ENCODE data around the gene OTOP3.

Gene OTOP3

GRCh38 chr17:74946641-74947040 is 10.9 kb downstream of the OTOP3 start:
- no peak overlapping the region for H3K4me3 ChIP-seq (ENCODE audit: low read length)
- no peak for DNase-seq (ENCODE audit: low read depth)
- no peak for TF ChIP-seq CTCF (conservative IDR thresholded peaks at IDR 0.05; ENCODE audit: low read length)

GRCh38 chr17:74947041-74947754 is 11.5 kb downstream of the OTOP3 start:
- no peak for TF ChIP-seq CTCF (conservative IDR thresholded peaks at IDR 0.05; ENCODE audit: low read length)
- no peak overlapping the region for H3K4me3 ChIP-seq (ENCODE audit: low read length)
- no peak for DNase-seq (ENCODE audit: low read depth)

- no peak overlapping the region for H3K4me3 ChIP-seq (ENCODE audit: low read length)
- DNase-seq (ENCODE audit: low read depth), result no peak
- no peak for TF ChIP-seq CTCF (conservative IDR thresholded peaks at IDR 0.05; ENCODE audit: low read length)
Measured at GRCh38 chr17:74949455-74950115, 13.9 kb downstream of the OTOP3 start.

GRCh38 chr17:74950207-74950606 is 14.5 kb downstream of the OTOP3 start:
- DNase-seq (ENCODE audit: low read depth), result no peak
- TF ChIP-seq CTCF (conservative IDR thresholded peaks at IDR 0.05; ENCODE audit: low read length), result no peak
- H3K4me3 ChIP-seq (ENCODE audit: low read length), result no peak overlapping the region

GRCh38 chr17:74951065-74951464 is 15.4 kb downstream of the OTOP3 start:
- DNase-seq (ENCODE audit: low read depth), result no peak
- no peak for TF ChIP-seq CTCF (conservative IDR thresholded peaks at IDR 0.05; ENCODE audit: low read length)
- H3K4me3 ChIP-seq (ENCODE audit: low read length), result no peak overlapping the region

- DNase-seq (ENCODE audit: low read depth), result no peak
- no peak overlapping the region for H3K4me3 ChIP-seq (ENCODE audit: low read length)
- no peak for TF ChIP-seq CTCF (conservative IDR thresholded peaks at IDR 0.05; ENCODE audit: low read length)
Measured at GRCh38 chr17:74951680-74952421, 16.2 kb downstream of the OTOP3 start.
